ENCODE measurements around the gene TGFA. TPM values are rescaled to one million over a fixed set of nuclear protein-coding genes. Genes with fewer than 3 reads are reported as not detected.

TGFA gene
- total and polyA plus RNA-seq, 2 donors from 2014 or later: 8.3 to 30.8 TPM

- Histone ChIP-seq H3K9me3 (ENCODE audit: control insufficient read depth in 2 of 3, insufficient read depth in 1 of 3, low read length in 3 of 3) (no peaks in the 10 kb centered on the region), H3K4me1 (ENCODE audit: control insufficient read depth in 2 of 3, insufficient read depth in 2 of 3, low read depth in 1 of 3, low read length in 3 of 3) (peaks cover 0 to 26% (median 17%) of the 10 kb centered on the region in 3 donors), H3K36me3 (ENCODE audit: control insufficient read depth in 2 of 3, insufficient read depth in 3 of 3, low read length in 3 of 3) (no peaks in the 10 kb centered on the region), H3K9ac (ENCODE audit: low read length in 3 of 3) (no peak overlapping the region), H3K27me3 (ENCODE audit: control insufficient read depth, insufficient read depth, low read length) (no peaks in the 10 kb centered on the region), H3K4me3 (ENCODE audit: low read length in 3 of 3) (no peak overlapping the region), H3K27ac (ENCODE audit: low read depth in 2 of 2, low read length in 2 of 2) (no peak overlapping the region)
- intact Hi-C loops (cut with DNase I): no loop called here
- no peak for FAIRE-seq
- TF ChIP-seq, protein P1, sequence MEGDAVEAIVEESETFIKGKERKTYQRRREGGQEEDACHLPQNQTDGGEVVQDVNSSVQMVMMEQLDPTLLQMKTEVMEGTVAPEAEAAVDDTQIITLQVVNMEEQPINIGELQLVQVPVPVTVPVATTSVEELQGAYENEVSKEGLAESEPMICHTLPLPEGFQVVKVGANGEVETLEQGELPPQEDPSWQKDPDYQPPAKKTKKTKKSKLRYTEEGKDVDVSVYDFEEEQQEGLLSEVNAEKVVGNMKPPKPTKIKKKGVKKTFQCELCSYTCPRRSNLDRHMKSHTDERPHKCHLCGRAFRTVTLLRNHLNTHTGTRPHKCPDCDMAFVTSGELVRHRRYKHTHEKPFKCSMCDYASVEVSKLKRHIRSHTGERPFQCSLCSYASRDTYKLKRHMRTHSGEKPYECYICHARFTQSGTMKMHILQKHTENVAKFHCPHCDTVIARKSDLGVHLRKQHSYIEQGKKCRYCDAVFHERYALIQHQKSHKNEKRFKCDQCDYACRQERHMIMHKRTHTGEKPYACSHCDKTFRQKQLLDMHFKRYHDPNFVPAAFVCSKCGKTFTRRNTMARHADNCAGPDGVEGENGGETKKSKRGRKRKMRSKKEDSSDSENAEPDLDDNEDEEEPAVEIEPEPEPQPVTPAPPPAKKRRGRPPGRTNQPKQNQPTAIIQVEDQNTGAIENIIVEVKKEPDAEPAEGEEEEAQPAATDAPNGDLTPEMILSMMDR (IDR thresholded peaks at IDR 0.05; ENCODE audit: borderline replicate concordance, extremely low read depth, insufficient read depth): no peak
- no peak for DNase-seq
Measured at GRCh38 chr2:70515938-70516337, 37.7 kb downstream of the TGFA start.

GRCh38 chr2:70514612-70515055 lies 39.0 kb downstream of the TGFA start:
- TF ChIP-seq, protein P1 (IDR thresholded peaks at IDR 0.05; ENCODE audit: borderline replicate concordance, extremely low read depth, insufficient read depth): no peak
- FAIRE-seq: no peak
- H3K4me3 ChIP-seq (ENCODE audit: low read length in 3 of 3): no peak overlapping the region
- no peak overlapping the region for H3K9ac ChIP-seq (ENCODE audit: low read length in 3 of 3)
- intact Hi-C loops (cut with DNase I): no loop called here
- no peaks in the 10 kb centered on the region for H3K27me3 ChIP-seq (ENCODE audit: control insufficient read depth, insufficient read depth, low read length)
- no peaks in the 10 kb centered on the region for H3K36me3 ChIP-seq (ENCODE audit: control insufficient read depth in 2 of 3, insufficient read depth in 3 of 3, low read length in 3 of 3)
- H3K9me3 ChIP-seq (ENCODE audit: control insufficient read depth in 2 of 3, insufficient read depth in 1 of 3, low read length in 3 of 3): no peaks in the 10 kb centered on the region
- peaks cover 0 to 26% (median 15%) of the 10 kb centered on the region in 3 donors for H3K4me1 ChIP-seq (ENCODE audit: control insufficient read depth in 2 of 3, insufficient read depth in 2 of 3, low read depth in 1 of 3, low read length in 3 of 3)
- H3K27ac ChIP-seq (ENCODE audit: low read depth in 2 of 2, low read length in 2 of 2): no peak overlapping the region
- DNase-seq: peak; percentile 21 to 96 (median 69)

GRCh38 chr2:70513738-70514137 lies 39.9 kb downstream of the TGFA start:
- H3K4me3 ChIP-seq (ENCODE audit: low read length in 3 of 3): no peak overlapping the region
- no peak overlapping the region for H3K9ac ChIP-seq (ENCODE audit: low read length in 3 of 3)
- intact Hi-C loops (cut with DNase I): no loop called here
- no peak overlapping the region for H3K27ac ChIP-seq (ENCODE audit: low read depth in 2 of 2, low read length in 2 of 2)
- H3K27me3 ChIP-seq (ENCODE audit: control insufficient read depth, insufficient read depth, low read length): no peaks in the 10 kb centered on the region
- H3K36me3 ChIP-seq (ENCODE audit: control insufficient read depth in 2 of 3, insufficient read depth in 3 of 3, low read length in 3 of 3): no peaks in the 10 kb centered on the region
- H3K9me3 ChIP-seq (ENCODE audit: control insufficient read depth in 2 of 3, insufficient read depth in 1 of 3, low read length in 3 of 3): no peaks in the 10 kb centered on the region
- peaks cover 0 to 26% (median 15%) of the 10 kb centered on the region in 3 donors for H3K4me1 ChIP-seq (ENCODE audit: control insufficient read depth in 2 of 3, insufficient read depth in 2 of 3, low read depth in 1 of 3, low read length in 3 of 3)
- no peak for FAIRE-seq
- TF ChIP-seq, protein P1 (IDR thresholded peaks at IDR 0.05; ENCODE audit: borderline replicate concordance, extremely low read depth, insufficient read depth): no peak
- DNase-seq: peak in 4 of 5 donors; percentile 63 to 93 (median 84)

All from kidney (tissue), 14 donors.